Coronary artery (tissue), 2 donors: ENCODE measurements around the gene SCAF1.
A peak's percentile ranks its signal among the peaks of the same experiment; 100 is the strongest.
"Not testable (repeated sequence)": the region's sequence is repeated elsewhere in the genome, so short reads cannot be mapped to it uniquely, and the experiment has no call there.

Experiments used
- DNase-seq: peaks from one replicate; pipeline ENCODE4 v3.0.0-alpha.2; 2017; ENCODE audit warnings: low spot score
- H3K27ac ChIP-seq, 2 donors: fragments of 200-600 bp; sonication (generic); one replicate each; pipeline ENCODE4 v1.5.1; 2016 to 2019
- H3K4me3 ChIP-seq: fragments of 200-600 bp; sonication (generic); 2 replicates; pipeline ENCODE4 v1.5.1; 2016; ENCODE audit warnings: mild to moderate bottlenecking, moderate library complexity
- TF ChIP-seq, protein P1 (sequence below): fragments of 200-600 bp; sonication (generic); IDR thresholded peaks from one replicate; pipeline ENCODE4 v1.5.1; 2019; ENCODE audit warnings: antibody characterized with exemption

The SCAF1 gene

GRCh38 chr19:49616532-49616931 lies 25.5 kb upstream of the SCAF1 start:
- H3K4me3 ChIP-seq: no peak overlapping the region
- TF ChIP-seq, protein P1, sequence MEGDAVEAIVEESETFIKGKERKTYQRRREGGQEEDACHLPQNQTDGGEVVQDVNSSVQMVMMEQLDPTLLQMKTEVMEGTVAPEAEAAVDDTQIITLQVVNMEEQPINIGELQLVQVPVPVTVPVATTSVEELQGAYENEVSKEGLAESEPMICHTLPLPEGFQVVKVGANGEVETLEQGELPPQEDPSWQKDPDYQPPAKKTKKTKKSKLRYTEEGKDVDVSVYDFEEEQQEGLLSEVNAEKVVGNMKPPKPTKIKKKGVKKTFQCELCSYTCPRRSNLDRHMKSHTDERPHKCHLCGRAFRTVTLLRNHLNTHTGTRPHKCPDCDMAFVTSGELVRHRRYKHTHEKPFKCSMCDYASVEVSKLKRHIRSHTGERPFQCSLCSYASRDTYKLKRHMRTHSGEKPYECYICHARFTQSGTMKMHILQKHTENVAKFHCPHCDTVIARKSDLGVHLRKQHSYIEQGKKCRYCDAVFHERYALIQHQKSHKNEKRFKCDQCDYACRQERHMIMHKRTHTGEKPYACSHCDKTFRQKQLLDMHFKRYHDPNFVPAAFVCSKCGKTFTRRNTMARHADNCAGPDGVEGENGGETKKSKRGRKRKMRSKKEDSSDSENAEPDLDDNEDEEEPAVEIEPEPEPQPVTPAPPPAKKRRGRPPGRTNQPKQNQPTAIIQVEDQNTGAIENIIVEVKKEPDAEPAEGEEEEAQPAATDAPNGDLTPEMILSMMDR: no peak
- no peak for DNase-seq
- H3K27ac ChIP-seq: no peak overlapping the region

GRCh38 chr19:49616945-49617344 lies 25.1 kb upstream of the SCAF1 start:
- no peak overlapping the region for H3K27ac ChIP-seq
- TF ChIP-seq, protein P1: no peak
- DNase-seq: no peak
- H3K4me3 ChIP-seq: no peak overlapping the region

DNA sequence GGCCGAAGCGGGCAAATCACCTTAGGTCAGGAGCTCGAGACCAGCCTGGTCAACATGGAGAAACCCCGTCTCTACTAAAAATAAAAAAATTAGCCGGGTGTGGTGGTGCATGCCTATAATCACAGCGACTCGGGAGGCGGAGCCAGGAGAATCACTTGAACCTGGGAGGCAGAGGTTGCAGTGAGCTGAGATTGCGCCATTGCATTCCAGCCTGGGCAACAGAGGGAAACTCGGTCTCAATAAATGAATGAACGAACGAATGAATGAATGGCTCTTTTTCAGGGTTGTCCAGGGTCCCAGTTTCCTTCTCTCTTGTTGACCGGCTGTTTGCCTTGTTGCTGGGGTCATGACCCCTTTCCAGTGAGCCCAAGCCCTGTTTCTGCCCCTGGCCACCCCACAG lies 24.1 kb upstream of the SCAF1 start:
- H3K27ac ChIP-seq, H3K4me3 ChIP-seq, DNase-seq: not testable (repeated sequence)

DNA sequence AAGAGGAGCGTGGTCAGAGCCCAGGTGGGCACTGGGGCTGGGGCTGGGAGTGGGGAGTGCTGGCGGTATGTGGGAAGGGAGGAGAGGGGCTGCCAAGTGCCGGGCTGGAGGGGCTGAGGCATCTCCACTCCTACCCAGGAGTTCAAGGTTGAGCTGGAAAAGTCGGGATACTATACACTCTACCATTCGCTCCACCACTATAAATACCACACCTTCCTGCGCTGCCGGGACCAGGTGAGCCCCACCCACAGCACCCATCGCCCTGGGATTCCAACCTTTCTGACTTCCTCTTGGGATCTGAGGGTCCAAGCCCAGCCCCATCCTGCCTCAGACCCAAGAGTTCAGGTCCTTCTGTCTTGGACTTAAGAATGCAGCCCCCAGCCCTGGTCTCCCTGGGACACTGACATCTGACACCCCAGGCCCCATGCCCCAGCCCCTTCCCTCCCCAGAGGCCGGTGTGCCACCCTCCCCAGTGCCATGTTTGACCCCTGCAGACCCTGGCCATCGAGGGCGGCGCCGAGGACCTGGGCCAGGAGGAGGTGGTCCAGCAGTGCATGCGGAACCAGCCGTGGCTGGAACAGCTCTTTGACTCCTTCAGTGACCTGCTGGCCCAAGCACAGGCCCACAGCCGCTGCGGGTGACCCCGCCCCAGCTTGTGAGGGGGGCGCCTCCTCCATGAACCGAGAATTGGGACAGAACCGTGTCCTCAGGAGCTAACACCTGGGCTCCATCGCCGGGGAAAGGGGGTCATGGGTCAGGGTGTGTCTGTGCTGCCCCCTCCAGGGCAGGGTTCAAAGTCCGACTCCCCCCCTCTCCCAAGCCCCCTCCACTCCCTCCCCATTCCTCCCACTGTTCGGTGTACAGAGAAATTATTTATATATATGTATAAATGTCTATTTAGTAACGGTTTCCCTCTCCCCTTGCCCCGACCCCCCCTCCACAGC lies 16.8 kb upstream of the SCAF1 start:
- H3K4me3 ChIP-seq: no peak overlapping the region
- no peak for DNase-seq
- no peak overlapping the region for H3K27ac ChIP-seq
- TF ChIP-seq, protein P1: no peak

- no peak for DNase-seq
- TF ChIP-seq, protein P1: no peak
- no peak overlapping the region for H3K4me3 ChIP-seq
- H3K27ac ChIP-seq: no peak overlapping the region
Observed at GRCh38 chr19:49626226-49626625, 15.8 kb upstream of the SCAF1 start.

GRCh38 chr19:49629659-49630058 lies 12.3 kb upstream of the SCAF1 start:
- H3K4me3 ChIP-seq: no peak overlapping the region
- DNase-seq: no peak
- TF ChIP-seq, protein P1: no peak
- peak overlapping the region in 1 of 2 donors; percentile 20 for H3K27ac ChIP-seq

DNA sequence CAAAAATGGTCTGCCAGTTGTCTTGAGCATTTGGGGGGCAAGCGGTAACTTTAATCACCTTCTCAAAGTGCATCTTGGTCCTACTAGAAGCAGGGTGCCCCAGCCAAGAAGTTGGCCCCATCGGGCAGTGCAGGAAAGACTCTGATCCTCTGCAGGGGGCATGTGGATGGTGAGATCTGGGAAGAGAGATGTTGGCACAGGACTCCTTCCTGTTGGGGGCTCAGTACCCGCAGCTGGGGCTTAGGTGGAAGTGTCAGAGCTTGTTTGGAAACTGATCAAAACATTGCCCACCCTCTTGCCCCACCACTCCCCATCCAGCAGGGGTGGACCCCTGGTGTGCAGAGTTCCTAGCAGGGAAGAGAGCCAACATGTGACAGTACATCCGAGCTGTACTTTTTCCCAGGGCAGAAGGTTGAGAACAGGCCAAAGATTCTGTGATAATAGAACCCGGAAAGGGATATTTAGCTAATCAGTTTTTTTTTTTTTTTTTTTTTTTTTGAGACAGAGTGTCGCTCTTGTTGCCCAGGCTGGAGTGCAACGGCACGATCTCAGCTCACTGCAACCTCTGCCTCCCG lies 10.9 kb upstream of the SCAF1 start:
- TF ChIP-seq, protein P1: no peak
- DNase-seq: no peak
- no peak overlapping the region for H3K4me3 ChIP-seq
- H3K27ac ChIP-seq: peak overlapping the region in 1 of 2 donors; percentile 32
